Upper lobe of left lung (tissue), 6 donors: ENCODE data around the gene PLAAT5. TPM values are rescaled to one million over a fixed set of nuclear protein-coding genes. Genes with fewer than 3 reads are reported as not detected.

ENCODE experiments used
- ATAC-seq, 2 donors: fragments of 200-7000 bp; cut with Tn5 transposase; one replicate each; pipeline ENCODE4 v1.9.1; 2022; ENCODE audit warnings: mild to moderate bottlenecking in 2 of 2, moderate library complexity in 2 of 2; ENCODE audit not compliant: low FRiP score in 2 of 2
- DNase-seq, 2 donors: peaks; one replicate each; pipeline ENCODE4 v3.0.0-alpha.2; 2019 to 2020
- H3K27ac ChIP-seq, 4 donors: fragments of 200-600 bp; sonication (generic); one replicate each; pipeline ENCODE4 v1.5.1; 2016 to 2019
- H3K27me3 ChIP-seq, 4 donors: fragments of 200-600 bp; sonication (generic); one replicate each; pipeline ENCODE4 v1.5.1; 2017 to 2019
- H3K36me3 ChIP-seq, 4 donors: fragments of 200-600 bp; sonication (generic); one replicate each; pipeline ENCODE4 v1.5.1; 2016 to 2019
- H3K4me1 ChIP-seq, 4 donors: fragments of 200-600 bp; sonication (generic); one replicate each; pipeline ENCODE4 v1.5.1; 2018 to 2019
- H3K4me3 ChIP-seq, 4 donors: fragments of 200-600 bp; sonication (generic); one replicate each; pipeline ENCODE4 v1.5.1; 2017 to 2019; ENCODE audit warnings: mild to moderate bottlenecking in 2 of 4, moderate library complexity in 1 of 4
- H3K9me3 ChIP-seq, 4 donors: fragments of 200-600 bp; sonication (generic); one replicate each; pipeline ENCODE4 v1.5.1; 2018 to 2019
- CTCF ChIP-seq, 6 experiments: fragments of 450-650 bp in 4 of 6; fragments of 200-600 bp in 2 of 6; sonication (generic) in 2 of 6; IDR thresholded peaks; one replicate each; pipeline ENCODE4 v1.5.1; 2016 to 2019; ENCODE audit warnings: antibody characterized with exemption in 6 of 6
- EP300 ChIP-seq, 4 donors: sonication (generic); formaldehyde crosslinking; IDR thresholded peaks; one replicate each; pipeline ENCODE4 v1.5.1; 2017; ENCODE audit warnings: antibody characterized with exemption in 4 of 4, control low read depth in 2 of 4
- POLR2A ChIP-seq, 4 donors: fragments of 450-650 bp; IDR thresholded peaks; one replicate each; pipeline ENCODE4 v1.5.1; 2016 to 2017; ENCODE audit warnings: antibody characterized with exemption in 4 of 4, mild to moderate bottlenecking in 2 of 4
- POLR2AphosphoS5 ChIP-seq, 2 donors: sonication (generic); formaldehyde crosslinking; IDR thresholded peaks; one replicate each; pipeline ENCODE4 v1.5.1; 2017; ENCODE audit warnings: antibody characterized with exemption in 2 of 2
- WGBS, 2 donors: methylation state at CpG; one replicate each; pipeline ENCODE4 v1.1.5; 2017 to 2018; 5-methylcytosine and 5-hydroxymethylcytosine counted together
- total RNA-seq, 6 donors: library from RNA; depleted of rRNA in 4 of 6; stranded (reverse); fragments of >200 nt in 4 of 6; gene quantifications; one replicate each; pipeline versions ENCODE4 v1.1.0 to v1.2.1, GENCODE V29; 2016 to 2021
- donor health status: DM: no; HTN: no; CAD: no; lungs with moderate emphysema.
- donor health status: DM: no; HTN: yes; CAD: no; lungs with severe emphysema.

PLAAT5 gene
- total RNA-seq, 6 donors from 2014 or later, result 1.0 to 7.2 (median 3.1) TPM

DNA sequence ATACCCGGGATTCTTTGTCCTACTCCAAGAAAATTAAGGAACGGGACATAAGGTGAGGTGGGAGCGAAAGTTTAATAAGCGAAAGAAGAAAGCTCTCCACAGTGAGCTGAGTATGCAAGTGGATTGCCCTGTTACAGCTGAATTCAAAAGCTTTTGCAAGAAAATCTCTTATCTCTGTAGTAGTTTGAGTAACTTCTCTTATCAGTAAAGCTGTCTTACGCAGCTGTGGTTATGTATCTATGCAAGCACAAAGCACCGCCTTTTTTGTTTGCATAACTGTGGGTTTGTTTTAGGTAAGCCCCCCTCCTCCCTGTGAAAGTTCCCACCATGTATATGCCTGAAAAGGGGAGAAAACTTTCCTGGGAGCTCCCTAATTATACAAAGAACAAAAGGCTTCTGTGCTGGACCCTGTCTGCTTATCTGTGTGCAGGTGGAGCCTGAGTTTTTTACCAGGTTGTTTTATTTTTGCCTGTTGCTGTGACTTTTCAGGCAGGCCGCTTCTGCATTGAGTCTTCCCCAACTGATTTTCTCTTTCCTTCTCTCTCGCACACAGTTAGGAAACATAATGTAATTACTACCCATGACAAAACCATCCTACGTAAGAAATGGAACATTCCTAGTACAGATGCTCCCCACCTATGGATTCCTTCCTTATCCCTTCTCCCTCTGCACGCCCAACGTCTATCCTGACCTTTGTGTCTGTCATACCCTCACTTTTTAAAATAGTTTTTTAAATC is 837 bp upstream of the PLAAT5 start:
- H3K36me3 ChIP-seq, result no peaks in the 10 kb centered on the region
- ATAC-seq (peak; percentile 27 to 47), DNase-seq (no peak)
- peaks cover 11 to 30% (median 19%) of the 10 kb centered on the region in 4 donors for H3K4me1 ChIP-seq
- WGBS, 2 donors, result 42 to 44% methylated on average over 11 of the region's 11 CpGs
- no peaks in the 10 kb centered on the region for H3K27me3 ChIP-seq
- H3K27ac ChIP-seq, result peak overlapping the region in 3 of 4 donors; percentile 32 to 78 (median 65)
- H3K9me3 ChIP-seq, result no peaks in the 10 kb centered on the region
- H3K4me3 ChIP-seq, result peak overlapping the region in 3 of 4 donors; percentile 53 to 59 (median 55)
- TF ChIP-seq POLR2A (IDR thresholded peaks at IDR 0.05) (no peak), EP300 (IDR thresholded peaks at IDR 0.05) (peak in 1 of 4 donors; percentile 14)

- peaks cover 11 to 30% (median 19%) of the 10 kb centered on the region in 4 donors for H3K4me1 ChIP-seq
- DNase-seq (no peak), ATAC-seq (peak in 1 of 2 donors; percentile 9)
- WGBS, 2 donors, result 1 to 3% methylated on average over 10 to 13 of the region's 13 CpGs
- TF ChIP-seq EP300 (IDR thresholded peaks at IDR 0.05) (no peak), POLR2A (IDR thresholded peaks at IDR 0.05) (peak in 1 of 4 donors; percentile 3), POLR2AphosphoS5 (IDR thresholded peaks at IDR 0.05) (no peak), CTCF (IDR thresholded peaks at IDR 0.05) (no peak)
- H3K36me3 ChIP-seq, result no peaks in the 10 kb centered on the region
- no peaks in the 10 kb centered on the region for H3K27me3 ChIP-seq
- H3K27ac ChIP-seq, result peak overlapping the region; percentile 32 to 78 (median 64)
- H3K9me3 ChIP-seq, result no peaks in the 10 kb centered on the region
- peak overlapping the region; percentile 47 to 59 (median 54) for H3K4me3 ChIP-seq
Observed at GRCh38 chr11:63491240-63491587, 247 bp upstream of the PLAAT5 start.

DNA sequence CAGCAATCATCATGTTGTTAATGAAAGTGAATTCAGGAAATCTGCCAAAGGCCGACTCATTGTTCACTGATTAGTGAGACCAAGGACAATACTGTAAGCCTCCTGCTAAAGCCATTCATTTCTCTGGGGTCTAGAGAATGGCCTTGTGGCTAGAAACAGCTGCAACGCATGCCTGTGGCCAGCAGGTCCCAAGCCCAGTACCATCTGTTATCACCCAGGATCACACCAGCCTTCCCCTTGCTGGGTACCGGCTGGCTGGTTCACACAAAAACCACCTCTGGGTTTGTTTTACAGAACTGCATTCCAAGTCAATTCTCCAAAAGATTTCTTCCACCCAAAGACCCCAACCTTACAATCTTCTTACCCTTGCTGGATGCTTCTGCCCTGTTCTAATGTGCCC is 1.1 kb downstream of the PLAAT5 start:
- H3K36me3 ChIP-seq, result no peaks in the 10 kb centered on the region
- no peak overlapping the region for H3K4me3 ChIP-seq
- TF ChIP-seq CTCF (IDR thresholded peaks at IDR 0.05) (no peak), EP300 (IDR thresholded peaks at IDR 0.05) (no peak), POLR2A (IDR thresholded peaks at IDR 0.05) (no peak), POLR2AphosphoS5 (IDR thresholded peaks at IDR 0.05) (no peak)
- DNase-seq (no peak), ATAC-seq (peak in 1 of 2 donors; percentile 23)
- peaks cover 0 to 9% (median 8%) of the 10 kb centered on the region in 4 donors for H3K9me3 ChIP-seq
- H3K27ac ChIP-seq, result no peak overlapping the region
- WGBS, 2 donors, result 58 to 66% methylated on average over 3 of the region's 3 CpGs
- H3K27me3 ChIP-seq, result no peaks in the 10 kb centered on the region
- H3K4me1 ChIP-seq, result peaks cover 11 to 30% (median 19%) of the 10 kb centered on the region in 4 donors

GRCh38 chr11:63488789-63489188 is 2.2 kb downstream of the PLAAT5 start:
- no peaks in the 10 kb centered on the region for H3K36me3 ChIP-seq
- peaks cover 0 to 9% (median 8%) of the 10 kb centered on the region in 4 donors for H3K9me3 ChIP-seq
- no peak overlapping the region for H3K27ac ChIP-seq
- 77 to 88% methylated on average over 1 of the region's 1 CpG for WGBS, 2 donors
- ATAC-seq (peak in 1 of 2 donors; percentile 37), DNase-seq (no peak)
- TF ChIP-seq EP300 (IDR thresholded peaks at IDR 0.05), result no peak
- TF ChIP-seq POLR2AphosphoS5 (IDR thresholded peaks at IDR 0.05), result no peak
- no peak for TF ChIP-seq POLR2A (IDR thresholded peaks at IDR 0.05)
- TF ChIP-seq CTCF (IDR thresholded peaks at IDR 0.05), result no peak
- peaks cover 11 to 30% (median 19%) of the 10 kb centered on the region in 4 donors for H3K4me1 ChIP-seq
- H3K4me3 ChIP-seq, result no peak overlapping the region
- no peaks in the 10 kb centered on the region for H3K27me3 ChIP-seq

DNA sequence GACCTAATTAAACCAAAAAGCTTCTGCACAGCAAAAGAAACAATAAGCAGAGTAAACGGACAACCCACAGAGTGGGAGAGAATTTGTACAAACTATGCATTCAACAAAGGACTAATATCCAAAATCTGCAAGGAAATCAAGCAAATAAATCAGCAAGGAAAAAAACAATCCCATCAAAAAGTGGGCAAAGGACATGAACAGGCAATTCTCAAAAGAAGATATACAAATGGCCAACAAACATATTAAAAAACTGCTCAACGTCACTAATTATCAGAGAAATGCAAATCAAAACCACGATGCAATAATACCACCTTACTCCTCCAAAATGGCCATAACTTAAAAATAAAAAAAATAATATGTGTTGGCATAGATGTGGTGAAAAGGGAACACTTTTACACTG is 5.2 kb downstream of the PLAAT5 start:
- TF ChIP-seq CTCF (IDR thresholded peaks at IDR 0.05) (no peak), POLR2A (IDR thresholded peaks at IDR 0.05) (no peak), EP300 (IDR thresholded peaks at IDR 0.05) (no peak), POLR2AphosphoS5 (IDR thresholded peaks at IDR 0.05) (no peak)
- 83 to 93% methylated on average over 3 of the region's 3 CpGs for WGBS, 2 donors
- ATAC-seq, result no peak
- Histone ChIP-seq H3K4me1 (peaks cover 0 to 14% (median 7%) of the 10 kb centered on the region in 4 donors), H3K9me3 (peaks cover 0 to 9% (median 8%) of the 10 kb centered on the region in 4 donors), H3K36me3 (no peaks in the 10 kb centered on the region), H3K27me3 (no peaks in the 10 kb centered on the region), H3K27ac (no peak overlapping the region), H3K4me3 (no peak overlapping the region)
- DNase-seq, result no peak
